Upper lobe of right lung (tissue), 1 donor: ENCODE measurements around the gene RIPK1. TPM values are rescaled to one million over a fixed set of nuclear protein-coding genes. Genes with fewer than 3 reads are reported as not detected.
"Not testable (repeated sequence)": the region's sequence is repeated elsewhere in the genome, so short reads cannot be mapped to it uniquely, and the experiment has no call there.

ENCODE experiments used
- ATAC-seq: fragments of 200-7000 bp; cut with Tn5 transposase; one replicate; pipeline ENCODE4 v1.9.1; 2020; ENCODE audit warnings: mild to moderate bottlenecking, moderate library complexity
- DNase-seq: peaks from one replicate; pipeline ENCODE4 v3.0.0-alpha.2; 2020
- H3K27ac ChIP-seq: fragments of 200-600 bp; one replicate; pipeline ENCODE4 v1.8.0; 2022
- H3K27me3 ChIP-seq: fragments of 200-600 bp; one replicate; pipeline ENCODE4 v1.8.0; 2022; ENCODE audit warnings: mild to moderate bottlenecking
- H3K36me3 ChIP-seq: fragments of 200-600 bp; one replicate; pipeline ENCODE4 v1.8.0; 2022
- H3K4me1 ChIP-seq: fragments of 200-600 bp; one replicate; pipeline ENCODE4 v1.8.0; 2022
- H3K4me3 ChIP-seq: fragments of 200-600 bp; one replicate; pipeline ENCODE4 v1.8.0; 2022; ENCODE audit warnings: mild to moderate bottlenecking
- H3K9me3 ChIP-seq: fragments of 200-600 bp; one replicate; pipeline ENCODE4 v1.8.0; 2022
- intact Hi-C: fragments of 100-400 bp; cut with DNase I; formaldehyde crosslinking; loops from one replicate; pipeline ENCODE4 v1.11.0; 2022
- long read RNA-seq: library from polyadenylated mRNA; unstranded; transcript quantifications from one replicate; pipeline ENCODE4 v2.0.0, GENCODE V29; 2021
- total RNA-seq: library from RNA; stranded (reverse); fragmentation: NEBNext Ultra II Directional; extraction: Animal tissue kit (Norgen Biotek cat#: 25700); gene quantifications from one replicate; pipeline ENCODE4 v1.2.1, GENCODE V29; 2021
- TF ChIP-seq, protein P1 (sequence below): fragments of 200-600 bp; IDR thresholded peaks from one replicate; pipeline ENCODE4 v1.8.0; 2022; ENCODE audit warnings: antibody characterized with exemption
- donor health status: DM: no; HTN: yes; CAD: no; lungs with severe emphysema.

RIPK1 gene
- total RNA-seq: 24.4 TPM
- long read RNA-seq, full-length matches to known transcripts: 28 of 56 reads
- long read RNA-seq, partial matches to known transcripts: 10 of 56 reads
- long read RNA-seq, other reads (novel, unspliced or antisense): 18 of 56 reads

DNA sequence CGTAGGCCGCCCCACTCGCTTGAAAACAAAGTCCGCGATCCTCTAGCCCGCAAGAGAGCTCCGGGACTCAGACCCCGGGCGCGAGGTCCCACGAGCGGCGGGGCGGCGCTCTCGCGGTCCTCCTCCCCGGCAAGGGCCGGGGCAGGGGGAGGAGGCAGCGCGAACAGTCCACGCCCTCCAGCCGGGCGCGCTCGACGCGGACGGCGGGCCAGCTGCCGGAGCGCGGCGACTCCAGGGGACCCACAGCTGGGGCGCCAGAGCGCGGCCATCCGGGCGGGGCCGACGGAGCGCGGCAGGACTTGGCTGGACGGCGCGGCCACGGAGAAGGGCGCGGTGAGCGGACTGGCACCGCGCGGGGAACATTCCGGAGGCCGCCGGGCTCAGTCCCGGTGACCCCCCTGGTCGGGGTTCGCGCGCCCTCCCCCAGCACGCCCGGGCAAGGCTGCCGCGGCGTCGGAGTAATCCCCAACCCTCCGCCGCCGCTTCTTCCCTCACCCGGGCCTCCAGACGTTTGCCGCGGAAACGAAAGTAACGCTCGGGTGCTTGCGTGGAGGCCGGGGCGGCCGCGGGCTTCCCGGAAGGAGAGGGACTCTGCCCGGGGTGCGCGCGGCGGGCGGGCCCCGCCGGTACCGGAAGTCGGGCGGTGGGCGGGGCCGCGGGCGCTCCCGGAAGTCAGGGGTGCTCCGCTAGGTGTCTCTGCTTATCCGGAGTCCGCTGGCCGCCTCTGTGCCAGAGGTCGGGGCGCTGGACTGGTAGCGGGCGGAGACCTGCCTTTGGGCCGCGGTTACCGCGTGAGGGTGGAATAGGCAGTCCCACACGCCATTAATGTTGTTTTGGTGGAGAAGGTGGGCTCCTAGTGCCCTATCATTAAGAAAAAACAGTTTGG, at the start of gene RIPK1:
TSS of gene RIPK1 (plus strand) at position 166 of the 886 bp plus-strand sequence. CDS start 8,330 bp downstream, outside the sequence.
- Histone ChIP-seq H3K27ac (peak within 1 kb of the TSS; percentile 100), H3K4me3 (peak within 1 kb of the TSS; percentile 89), H3K36me3 (no peaks in the 10 kb centered on the region), H3K9me3 (no peaks in the 10 kb centered on the region), H3K4me1 (peaks cover 35% of the 10 kb centered on the region), H3K27me3 (no peaks in the 10 kb centered on the region)
- TF ChIP-seq, protein P1, sequence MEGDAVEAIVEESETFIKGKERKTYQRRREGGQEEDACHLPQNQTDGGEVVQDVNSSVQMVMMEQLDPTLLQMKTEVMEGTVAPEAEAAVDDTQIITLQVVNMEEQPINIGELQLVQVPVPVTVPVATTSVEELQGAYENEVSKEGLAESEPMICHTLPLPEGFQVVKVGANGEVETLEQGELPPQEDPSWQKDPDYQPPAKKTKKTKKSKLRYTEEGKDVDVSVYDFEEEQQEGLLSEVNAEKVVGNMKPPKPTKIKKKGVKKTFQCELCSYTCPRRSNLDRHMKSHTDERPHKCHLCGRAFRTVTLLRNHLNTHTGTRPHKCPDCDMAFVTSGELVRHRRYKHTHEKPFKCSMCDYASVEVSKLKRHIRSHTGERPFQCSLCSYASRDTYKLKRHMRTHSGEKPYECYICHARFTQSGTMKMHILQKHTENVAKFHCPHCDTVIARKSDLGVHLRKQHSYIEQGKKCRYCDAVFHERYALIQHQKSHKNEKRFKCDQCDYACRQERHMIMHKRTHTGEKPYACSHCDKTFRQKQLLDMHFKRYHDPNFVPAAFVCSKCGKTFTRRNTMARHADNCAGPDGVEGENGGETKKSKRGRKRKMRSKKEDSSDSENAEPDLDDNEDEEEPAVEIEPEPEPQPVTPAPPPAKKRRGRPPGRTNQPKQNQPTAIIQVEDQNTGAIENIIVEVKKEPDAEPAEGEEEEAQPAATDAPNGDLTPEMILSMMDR: peak; percentile 21
- peak; percentile 94 for ATAC-seq
- intact Hi-C loops: no loop called here
- peak; percentile 98 for DNase-seq

DNA sequence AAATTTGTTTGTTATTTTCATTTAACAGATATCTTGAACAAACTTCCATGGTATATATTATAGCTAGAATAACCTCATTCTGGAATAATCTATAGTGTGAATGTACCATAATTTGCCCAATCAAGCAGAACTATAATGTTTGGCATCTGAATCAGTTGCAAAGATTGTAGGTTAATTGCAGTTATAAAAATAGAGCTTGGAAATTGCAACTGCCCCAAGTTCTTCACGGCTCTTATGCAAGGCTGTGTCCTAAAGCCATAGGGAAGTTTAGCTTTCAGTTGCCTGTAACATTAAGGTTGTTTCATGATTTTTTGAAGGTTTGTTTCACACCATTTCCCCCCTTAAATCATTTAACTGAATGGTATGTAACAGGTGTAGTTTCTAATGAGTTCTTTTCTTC, 49.2 kb upstream of the RIPK1 start:
- Histone ChIP-seq H3K9me3 (no peaks in the 10 kb centered on the region), H3K4me3 (no peak overlapping the region), H3K27me3 (no peaks in the 10 kb centered on the region), H3K36me3 (peaks cover 30% of the 10 kb centered on the region), H3K4me1 (peaks cover 9% of the 10 kb centered on the region), H3K27ac (no peak overlapping the region)
- intact Hi-C loops: no loop called here
- TF ChIP-seq, protein P1: no peak
- ATAC-seq: no peak
- DNase-seq: no peak

DNA sequence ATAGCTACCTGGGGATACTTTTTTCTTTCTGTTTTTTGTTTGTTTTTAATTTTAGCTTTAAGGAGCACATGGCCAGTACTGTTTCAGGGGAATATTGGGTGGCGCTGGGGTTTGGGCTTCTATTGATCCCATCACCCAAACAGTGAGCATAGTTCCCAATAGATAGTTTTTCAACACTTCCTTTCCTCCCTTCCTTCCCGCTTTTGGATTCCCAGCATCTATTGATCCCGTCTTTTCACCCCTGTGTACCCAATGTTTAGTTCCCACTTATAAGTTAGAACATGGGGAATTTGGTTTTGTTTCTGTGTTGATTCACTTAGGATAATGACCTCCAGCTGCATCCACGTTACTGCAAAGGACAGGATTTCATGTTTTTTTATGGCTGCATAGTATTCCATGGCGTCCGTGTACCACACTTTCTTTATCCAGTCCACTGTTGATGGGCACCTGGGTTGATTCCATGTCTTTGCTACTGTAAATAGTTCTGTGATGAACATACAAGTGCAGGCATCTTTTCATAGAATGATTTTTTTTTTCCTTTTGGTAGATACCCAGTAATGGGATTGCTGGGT, 48.5 kb upstream of the RIPK1 start:
- Histone ChIP-seq H3K9me3 (no peaks in the 10 kb centered on the region), H3K27me3 (no peaks in the 10 kb centered on the region), H3K4me3 (no peak overlapping the region), H3K27ac (no peak overlapping the region), H3K36me3 (peaks cover 23% of the 10 kb centered on the region), H3K4me1 (peaks cover 16% of the 10 kb centered on the region)
- ATAC-seq: no peak
- DNase-seq: no peak
- intact Hi-C loops: no loop called here
- TF ChIP-seq, protein P1: no peak

DNA sequence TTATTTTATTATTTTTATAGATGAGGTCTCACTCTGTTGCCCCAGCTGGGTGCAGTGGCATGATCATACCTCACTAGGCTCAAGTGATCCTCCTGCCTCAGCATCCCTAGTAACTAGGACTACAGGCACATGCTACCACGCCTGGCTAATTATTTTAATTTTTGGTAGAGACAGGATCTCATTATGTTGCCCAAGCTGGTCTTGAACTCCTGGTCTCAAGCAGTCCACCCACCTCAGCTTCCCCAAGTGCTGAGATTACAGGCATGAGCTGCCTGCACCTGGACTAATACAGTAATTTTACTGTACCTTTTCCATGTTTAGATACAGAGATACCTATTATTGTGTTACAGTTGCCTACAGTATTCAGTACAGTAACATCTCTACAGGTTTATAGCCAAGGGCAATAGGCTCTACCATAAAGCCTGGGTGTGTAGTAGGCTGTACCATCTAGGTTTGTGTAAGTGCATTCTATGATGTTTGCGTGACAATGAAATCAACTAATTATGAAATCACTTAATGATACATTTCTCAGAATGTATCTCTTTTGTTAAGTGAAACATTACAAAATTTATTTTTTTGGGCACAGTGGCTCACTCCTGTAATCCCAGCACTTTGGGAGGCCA, 47.2 kb upstream of the RIPK1 start:
- H3K4me3 ChIP-seq, H3K27me3 ChIP-seq, H3K27ac ChIP-seq, intact Hi-C loops, ATAC-seq, H3K9me3 ChIP-seq, DNase-seq: not testable (repeated sequence)
- Histone ChIP-seq H3K4me1 (peaks cover 22% of the 10 kb centered on the region), H3K36me3 (peaks cover 12% of the 10 kb centered on the region)

DNA sequence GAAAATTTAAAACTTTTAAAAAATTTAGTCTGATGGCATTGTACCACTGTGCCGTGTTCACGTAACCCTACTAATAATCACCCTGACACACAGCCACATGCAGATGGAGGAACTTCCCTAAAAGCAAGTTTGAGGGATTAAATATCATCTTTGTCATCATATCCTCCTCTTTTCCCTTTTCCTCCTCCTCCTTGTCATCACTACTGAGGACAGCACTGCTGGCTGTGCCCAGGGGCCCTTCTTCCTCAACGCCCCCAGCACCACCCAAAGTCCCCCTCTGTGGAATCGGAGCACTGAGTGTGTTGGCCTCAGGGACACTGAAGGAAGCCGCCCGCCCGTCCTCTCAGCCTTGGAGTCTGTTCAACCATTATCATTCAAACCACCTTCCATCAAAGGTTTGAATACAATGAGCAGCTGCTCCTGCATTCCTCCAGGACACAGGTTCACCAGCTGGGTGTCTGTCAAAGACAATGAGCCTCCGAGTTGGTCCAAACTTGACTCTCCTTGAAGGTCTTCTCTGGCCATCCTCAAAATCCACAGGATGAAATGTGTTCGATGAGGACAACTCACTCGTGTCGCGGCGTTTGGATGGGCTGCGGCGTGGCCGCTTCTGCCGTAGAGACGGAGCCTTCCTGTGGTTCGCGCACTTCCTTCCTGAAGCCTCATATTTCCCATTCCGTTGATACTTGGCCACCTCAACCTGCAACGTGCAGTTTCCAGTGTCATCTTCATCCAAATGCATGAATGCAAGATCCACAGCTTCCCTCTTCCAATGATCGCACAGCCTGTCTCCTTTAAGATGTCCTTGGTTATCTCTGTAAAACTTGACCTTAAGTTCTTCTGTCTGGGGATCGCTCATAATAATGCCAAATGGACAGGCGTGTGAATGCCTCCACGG, 45.3 kb upstream of the RIPK1 start:
- DNase-seq: no peak
- intact Hi-C loops: no loop called here

More for the DNA sequence above, 45.3 kb upstream of the RIPK1 start:
- peaks cover 33% of the 10 kb centered on the region for H3K4me1 ChIP-seq
- H3K27ac ChIP-seq: peak overlapping the region; percentile 91
- no peaks in the 10 kb centered on the region for H3K27me3 ChIP-seq
- H3K9me3 ChIP-seq: no peaks in the 10 kb centered on the region
- peak overlapping the region; percentile 59 for H3K4me3 ChIP-seq
- H3K36me3 ChIP-seq: no peaks in the 10 kb centered on the region
- ATAC-seq: peak; percentile 3
- TF ChIP-seq, protein P1: no peak
